GM12892 (cell line): ENCODE data around the gene ZNF653.
"Not testable (repeated sequence)": the region's sequence is repeated elsewhere in the genome, so short reads cannot be mapped to it uniquely, and the experiment has no call there.

Experiments
- DNase-seq: peaks from one replicate; pipeline ENCODE4 v3.0.0; 2011; ENCODE audit not compliant: insufficient read length
- FAIRE-seq: peaks from 2 replicates; lab custom pipeline; 2011; peaks lifted over from hg19 to GRCh38; lab: Jason Lieb, UNC
- POLR2A ChIP-seq: IDR thresholded peaks from 2 replicates; pipeline ENCODE4 v1.6.1; 2011; ENCODE audit warnings: low read depth, low read length, control low read depth
- POLR2AphosphoS5 ChIP-seq: IDR thresholded peaks from 2 replicates; pipeline ENCODE4 v1.6.1; 2011; ENCODE audit warnings: low read depth, low read length, control low read depth
- TAF1 ChIP-seq: IDR thresholded peaks from 2 replicates; pipeline ENCODE4 v1.6.1; 2011; ENCODE audit warnings: low read depth, mild to moderate bottlenecking, control low read depth, low read length, borderline replicate concordance

The ZNF653 gene

DNA sequence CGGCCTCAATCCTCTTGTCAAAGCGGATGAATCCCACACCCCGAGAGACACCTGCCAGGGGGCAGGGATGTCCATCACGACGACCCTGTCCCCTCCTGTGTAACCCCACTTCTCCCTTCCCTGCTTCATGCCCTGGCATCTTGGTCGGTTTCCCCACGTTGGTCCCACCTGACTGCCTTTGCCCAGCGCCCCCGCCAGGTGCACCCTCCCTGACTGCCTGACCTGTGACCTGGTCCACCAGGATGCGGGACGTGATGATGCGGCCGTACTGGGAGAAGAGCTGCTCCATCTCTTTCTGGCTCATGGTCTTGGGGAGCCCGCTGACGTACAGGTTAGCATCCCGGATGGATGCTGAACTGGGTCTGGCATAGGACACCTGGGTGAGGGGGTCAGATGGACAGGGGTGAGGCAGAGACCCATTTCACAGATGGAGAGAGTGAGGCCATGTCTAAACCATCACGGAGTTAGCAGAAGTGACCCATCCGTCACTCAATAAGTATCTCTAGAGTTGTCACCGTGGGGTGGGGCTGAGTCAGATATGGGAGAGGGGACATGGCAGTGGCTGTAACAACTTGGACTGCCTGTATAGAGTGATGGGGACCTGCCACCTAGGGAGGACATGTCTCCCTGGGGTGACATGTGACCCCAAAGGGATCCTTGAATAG is 47.3 kb downstream of the ZNF653 start:
- DNase-seq (peak; percentile 3), FAIRE-seq (no peak)
- TF ChIP-seq TAF1 (no peak), POLR2A (no peak), POLR2AphosphoS5 (no peak)

DNA sequence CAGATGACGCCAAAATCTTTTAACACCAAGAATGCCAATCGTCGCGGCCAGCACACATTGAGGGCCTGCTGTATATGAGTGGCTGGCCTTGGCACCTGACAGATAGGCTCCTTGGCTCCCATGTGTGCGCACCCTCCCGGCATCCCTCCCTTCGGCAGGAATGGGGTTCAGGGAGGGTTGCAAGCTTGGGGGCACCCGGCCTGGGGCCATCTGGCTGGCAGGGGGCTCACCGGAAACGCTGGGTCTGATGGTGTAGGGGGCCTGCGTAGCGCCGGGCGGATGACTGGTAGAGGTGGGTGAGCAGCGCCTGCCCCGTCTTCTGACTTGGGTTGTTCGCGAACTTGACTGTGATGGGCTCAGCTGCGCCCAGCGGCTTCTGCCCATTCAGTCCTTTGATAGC is 47.8 kb downstream of the ZNF653 start:
- TF ChIP-seq POLR2A, result no peak
- TF ChIP-seq POLR2AphosphoS5, result no peak
- TF ChIP-seq TAF1, result no peak
- FAIRE-seq (no peak), DNase-seq (peak; percentile 17)

DNA sequence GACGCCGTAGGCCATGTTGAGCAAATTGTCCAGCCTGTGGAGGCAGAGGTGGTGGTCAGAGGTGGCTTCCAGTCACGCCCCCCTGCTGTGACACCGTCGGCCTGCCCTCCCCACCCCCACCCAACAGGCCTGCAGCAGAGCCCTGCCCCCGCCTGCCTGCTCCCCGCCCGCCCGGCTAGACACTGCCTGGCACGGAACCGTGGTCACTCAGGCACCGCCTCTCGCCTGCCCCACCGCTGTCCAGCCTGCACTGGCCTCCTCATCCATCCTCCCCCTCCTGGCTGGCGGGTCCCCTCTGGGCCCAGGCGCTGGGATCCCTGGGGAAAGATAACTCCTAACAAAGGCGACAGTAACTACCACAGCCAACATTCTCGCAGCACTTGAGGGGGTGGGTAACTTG is 48.5 kb downstream of the ZNF653 start:
- TF ChIP-seq POLR2A, result no peak
- no peak for TF ChIP-seq TAF1
- TF ChIP-seq POLR2AphosphoS5, result no peak
- no peak for FAIRE-seq

DNA sequence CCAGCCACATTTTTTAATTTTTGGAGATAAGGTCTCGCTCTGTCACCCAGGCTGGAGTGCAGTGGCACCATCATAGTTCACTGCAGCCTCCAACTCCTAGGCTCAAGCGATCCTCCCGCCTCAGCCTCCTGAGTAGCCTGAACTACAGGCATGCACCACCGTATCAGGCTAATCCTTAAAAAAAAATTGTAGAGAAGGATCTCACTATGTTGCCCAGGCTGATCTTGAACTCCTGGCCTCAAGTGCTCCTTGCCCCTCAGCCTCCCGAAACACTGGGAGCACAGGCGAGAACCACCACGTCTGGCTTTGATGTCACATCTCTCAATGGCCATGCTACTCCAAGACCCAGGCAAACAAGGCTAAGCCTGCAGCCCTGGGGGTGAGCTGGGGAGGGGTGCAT is 49.0 kb downstream of the ZNF653 start:
- no peak for TF ChIP-seq POLR2A
- no peak for TF ChIP-seq TAF1
- TF ChIP-seq POLR2AphosphoS5, result no peak
- DNase-seq (no peak), FAIRE-seq (no peak)

More for the DNA sequence above, 48.5 kb downstream of the ZNF653 start:
- DNase-seq, result peak; percentile 12

DNA sequence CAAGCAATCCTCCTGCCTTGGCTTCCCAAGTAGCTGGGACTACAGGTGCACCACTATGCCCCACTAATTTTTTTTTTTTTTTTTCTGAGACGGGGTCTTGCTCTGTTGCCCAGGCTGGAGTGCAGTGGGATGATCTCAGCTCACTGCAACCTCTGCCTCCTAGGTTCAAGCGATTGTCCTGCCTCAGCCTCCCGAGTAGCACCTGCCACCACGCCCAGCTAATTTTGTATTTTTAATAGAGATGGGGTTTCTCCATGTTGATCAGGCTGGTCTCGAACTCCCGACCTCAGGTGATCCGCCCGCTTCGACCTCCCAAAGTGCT is 50.4 kb downstream of the ZNF653 start:
- not testable (repeated sequence) for DNase-seq, FAIRE-seq

DNA sequence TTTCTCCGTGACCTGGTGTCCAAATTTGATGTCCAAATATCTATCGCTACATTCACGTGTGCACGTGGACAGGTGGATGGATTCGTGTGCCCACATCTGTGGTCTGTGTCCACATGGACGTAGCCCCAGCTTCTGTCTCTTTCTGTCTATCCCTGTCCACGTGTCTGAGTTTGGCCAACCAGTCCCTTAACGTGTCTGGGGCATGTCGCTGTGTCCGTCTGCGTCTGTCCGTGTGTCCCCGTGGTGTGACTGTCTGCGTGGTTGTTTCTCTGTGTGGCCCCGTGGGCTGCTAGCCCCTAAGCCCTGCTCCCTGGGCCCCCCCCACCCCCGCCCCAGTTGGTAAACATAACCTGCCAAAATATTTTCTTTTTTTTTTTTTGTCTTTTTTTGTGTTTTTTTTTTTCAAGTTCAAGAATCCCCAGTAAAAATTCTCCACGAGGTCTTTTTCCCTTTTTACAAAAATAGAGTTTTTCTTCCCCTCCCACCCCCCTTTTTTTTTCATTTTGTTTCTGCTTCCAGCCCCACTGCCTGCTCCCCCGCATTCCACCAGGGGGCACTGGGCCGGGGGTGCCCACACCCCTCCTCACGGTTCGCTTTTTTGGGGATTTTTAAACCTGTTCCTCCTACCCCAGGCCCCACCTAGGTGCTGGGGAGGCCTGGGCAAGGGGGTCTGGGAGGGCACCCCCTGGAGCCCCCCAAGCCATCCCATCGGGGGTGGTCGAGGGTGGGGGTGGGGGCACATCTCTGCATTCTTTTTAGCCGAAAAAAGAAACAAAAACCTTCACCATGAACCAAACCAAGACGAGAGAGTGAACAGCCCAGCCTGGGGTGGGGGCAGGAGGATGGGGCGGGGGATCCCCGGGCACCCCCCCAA is 51.9 kb downstream of the ZNF653 start:
- peak; percentile 74 for DNase-seq
- peak; percentile 81 for FAIRE-seq
- TF ChIP-seq POLR2AphosphoS5 (no peak), POLR2A (0 out of 2 replicates have a peak, but pooled peaks have one; percentile 19)

DNA sequence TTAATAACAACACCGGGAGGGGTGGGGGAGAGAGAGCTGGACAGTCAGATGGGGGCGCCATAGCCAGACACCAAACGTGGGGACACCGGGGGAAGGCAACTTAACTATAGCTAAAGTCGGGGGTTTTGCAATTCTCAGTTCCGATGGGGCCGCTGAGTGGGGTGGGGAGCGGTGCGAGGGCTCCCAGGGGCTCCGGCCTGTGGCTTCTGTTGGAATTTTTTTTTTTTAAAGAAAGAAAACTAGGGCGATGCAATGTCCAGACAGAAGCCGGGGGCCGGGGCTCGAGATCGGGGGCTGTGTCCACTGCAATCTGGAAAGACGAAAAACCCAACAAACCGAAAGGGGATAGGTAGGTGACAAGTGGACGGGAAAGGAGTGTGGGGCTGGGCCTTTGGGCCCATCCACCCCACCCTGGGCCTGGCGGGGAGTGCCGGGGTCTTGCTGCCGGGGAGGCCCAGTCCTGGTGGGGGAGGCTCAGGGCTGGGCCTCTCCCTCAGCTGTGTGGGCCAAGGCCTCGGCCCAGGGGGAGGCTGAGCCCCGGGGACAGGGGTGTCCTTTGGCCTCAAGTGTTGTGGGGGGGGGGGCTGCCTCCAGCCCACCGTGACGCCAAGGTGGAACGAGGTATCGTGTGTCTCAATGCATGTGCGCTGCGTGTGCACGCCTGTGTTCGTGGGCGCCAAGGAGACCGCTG is 52.9 kb downstream of the ZNF653 start:
- DNase-seq, result no peak
- peak; percentile 27 for FAIRE-seq
- TF ChIP-seq POLR2A (no peak), TAF1 (0 out of 2 replicates have a peak, but pooled peaks have one; percentile 30)

DNA sequence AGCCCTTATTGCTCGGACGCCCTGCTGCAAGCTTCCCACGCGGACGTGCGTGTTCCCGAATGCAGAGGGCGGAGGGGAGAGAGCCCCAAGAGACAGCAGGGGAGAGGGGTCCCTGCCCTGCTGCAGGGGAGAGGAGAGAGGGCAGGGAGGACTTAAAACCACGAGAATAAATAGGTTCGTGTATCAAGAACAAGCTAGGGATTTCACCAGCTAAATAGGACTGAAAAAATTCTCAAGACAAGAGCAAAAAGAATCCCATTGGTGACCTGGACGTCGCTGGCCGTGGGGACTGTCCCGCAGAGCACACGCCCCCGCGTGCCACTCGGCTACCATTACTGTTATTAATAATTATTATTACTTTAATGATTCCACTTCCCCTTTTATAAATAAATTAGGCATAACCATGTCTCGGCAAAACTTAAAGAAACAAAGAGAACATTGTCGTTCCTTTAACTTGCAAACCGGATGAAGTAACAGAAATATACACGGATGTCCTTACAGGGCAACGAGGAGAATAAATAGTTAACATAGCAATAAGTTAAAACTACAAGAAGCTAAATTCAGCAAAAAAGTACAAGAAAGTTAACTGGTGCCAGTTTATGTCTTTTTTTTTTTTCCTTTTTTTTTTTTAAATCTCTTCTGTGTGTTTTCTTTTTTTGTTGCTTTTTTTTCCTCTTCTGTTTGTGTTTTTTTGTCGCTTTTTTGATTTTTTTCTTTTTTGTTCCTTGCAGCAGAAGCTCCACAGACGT is 53.6 kb downstream of the ZNF653 start:
- TF ChIP-seq POLR2A (no peak), TAF1 (no peak), POLR2AphosphoS5 (no peak)
- peak; percentile 82 for FAIRE-seq
- no peak for DNase-seq

DNA sequence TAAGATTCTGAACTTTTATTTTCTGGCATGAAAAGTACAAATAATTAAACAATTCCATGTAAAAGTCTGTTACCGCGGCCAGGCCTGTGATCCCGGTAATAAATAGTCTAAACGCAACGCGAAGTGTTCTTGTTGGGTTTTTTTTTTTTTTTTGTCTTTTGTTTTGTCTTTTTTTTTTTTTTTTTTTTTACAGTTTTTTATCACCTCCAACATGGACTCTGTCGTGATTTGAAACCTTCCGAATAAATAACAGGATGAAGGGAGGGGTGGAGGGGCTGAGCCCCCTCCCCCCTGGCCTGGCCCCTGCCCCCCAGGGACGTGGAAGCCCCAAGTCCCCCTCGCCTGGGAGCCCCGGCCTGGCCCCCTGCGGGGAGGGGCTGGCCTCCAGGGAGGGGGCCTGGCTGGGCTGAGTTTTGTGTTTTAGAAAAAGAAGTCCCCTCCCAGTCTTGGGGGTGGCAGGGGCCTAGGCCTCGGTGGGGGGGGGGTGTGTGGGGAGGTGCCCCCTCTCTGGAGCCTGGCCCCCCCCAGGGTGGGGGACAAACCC is 54.2 kb downstream of the ZNF653 start:
- no peak for FAIRE-seq
- no peak for DNase-seq
- TF ChIP-seq TAF1 (no peak), POLR2A (no peak), POLR2AphosphoS5 (no peak)

DNA sequence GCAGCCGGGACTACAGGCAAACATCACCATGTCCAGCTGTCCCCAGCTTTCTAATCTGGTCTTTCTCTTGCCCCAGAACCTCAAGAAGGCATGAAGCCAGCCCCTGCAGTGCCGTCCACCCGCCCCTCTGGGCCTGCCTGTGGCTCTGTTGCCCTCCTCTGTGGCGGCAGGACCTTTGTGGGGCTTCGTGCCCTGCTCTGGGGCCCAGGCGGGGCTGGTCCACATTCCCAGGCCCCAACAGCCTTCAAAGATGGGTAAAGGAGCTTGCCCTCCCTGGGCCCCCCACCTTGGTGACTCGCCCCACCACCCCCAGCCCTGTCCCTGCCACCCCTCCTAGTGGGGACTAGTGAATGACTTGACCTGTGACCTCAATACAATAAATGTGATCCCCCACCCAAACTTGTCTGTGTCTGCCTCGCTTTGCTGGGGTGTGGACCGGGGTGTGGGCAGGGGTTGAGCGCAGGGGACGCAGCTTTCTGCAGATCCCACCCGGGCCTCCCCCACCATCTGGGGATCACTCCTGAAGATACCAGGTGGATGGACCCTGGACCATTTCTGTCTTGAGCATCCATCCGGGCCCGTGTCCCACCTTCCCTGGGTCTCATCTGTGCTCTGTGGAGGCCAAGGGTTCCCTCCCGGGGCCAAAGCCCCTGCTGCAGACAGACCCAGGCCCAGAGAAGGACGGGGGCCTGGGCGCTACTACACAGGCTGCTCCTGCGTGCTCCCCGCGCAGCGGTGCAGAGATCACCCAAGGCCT is 54.9 kb downstream of the ZNF653 start:
- TF ChIP-seq POLR2AphosphoS5, result no peak
- TF ChIP-seq POLR2A, result 0 out of 2 replicates have a peak, but pooled peaks have one; percentile 27
- no peak for FAIRE-seq
- DNase-seq, result no peak
